ENCODE results near the gene GYS1.
"Not testable (repeated sequence)": the region's sequence is repeated elsewhere in the genome, so short reads cannot be mapped to it uniquely, and the experiment has no call there.

The GYS1 gene

DNA sequence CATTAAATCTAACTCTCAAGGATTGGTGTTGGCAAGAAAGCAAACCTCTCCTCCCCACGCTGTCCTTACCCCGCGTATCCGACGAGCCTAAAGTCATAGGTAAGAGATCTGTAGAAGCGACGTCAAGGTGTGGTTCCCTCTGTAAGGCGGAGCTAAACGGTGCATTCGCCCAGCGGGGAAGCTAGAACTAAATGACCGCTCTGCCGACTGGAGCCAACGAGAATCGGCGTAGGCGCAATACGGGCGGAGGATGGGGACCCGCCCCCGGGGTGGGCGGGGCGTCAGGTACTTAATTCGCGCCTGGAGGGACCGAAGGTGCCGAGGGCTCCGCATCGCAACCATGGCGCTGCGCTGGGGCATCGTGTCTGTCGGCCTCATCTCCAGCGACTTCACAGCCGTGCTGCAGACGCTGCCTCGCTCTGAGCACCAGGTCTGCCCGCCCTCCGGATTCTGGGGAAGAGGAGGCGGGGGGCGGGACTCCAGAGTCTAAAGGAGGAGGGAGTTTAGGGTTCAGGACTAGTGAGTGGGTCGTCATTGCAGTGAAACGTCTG is 59.7 kb downstream of the GYS1 start, which contains the start of gene DHDH:
Gene DHDH, plus strand, starts transcription at position 318 of the 551 bp plus-strand sequence. Its CDS starts 23 bp downstream, at position 341.
- DNase-seq = peak; percentile 75 to 76

DNA sequence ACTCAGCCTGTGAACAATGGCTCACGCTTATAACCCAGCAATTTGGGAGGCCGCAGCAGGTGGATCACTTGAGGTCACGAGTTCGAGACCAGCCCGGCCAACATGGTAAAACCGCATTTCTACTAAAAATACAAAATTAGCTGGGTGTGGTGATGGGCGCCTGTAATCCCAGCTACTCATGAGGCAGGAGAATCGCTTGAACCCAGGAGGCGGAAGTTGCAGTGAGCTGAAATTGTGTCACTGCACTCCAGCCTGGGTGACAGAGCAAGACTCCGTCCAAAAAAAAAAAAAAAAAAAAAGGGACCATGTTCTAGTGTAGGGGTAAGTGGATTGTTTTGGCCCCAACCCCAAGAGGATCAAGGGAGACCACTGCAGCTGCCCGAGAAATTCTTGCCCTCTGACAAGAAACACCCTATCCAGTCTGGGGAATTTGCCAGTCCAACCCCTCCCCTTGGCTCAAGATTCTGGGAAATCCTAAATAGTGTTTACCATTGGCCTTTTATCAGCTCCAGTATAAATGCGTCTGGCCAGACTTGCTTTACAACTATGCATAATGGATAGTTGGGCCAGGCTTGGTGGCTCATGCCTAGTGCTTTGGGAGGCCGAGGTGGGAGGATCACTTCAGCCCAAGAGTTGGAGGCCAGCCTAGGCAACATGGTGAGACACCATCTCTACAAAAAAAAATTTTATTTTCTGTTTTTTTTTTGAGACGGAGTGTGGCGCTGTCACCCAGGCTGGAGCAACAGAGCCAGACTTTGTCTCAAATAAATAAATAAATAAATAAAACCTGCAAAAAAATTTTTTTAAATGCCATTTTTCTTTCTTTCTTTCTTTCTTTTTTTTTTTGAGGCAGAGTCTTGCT is 64.7 kb downstream of the GYS1 start:
- DNase-seq = no peak

DNA sequence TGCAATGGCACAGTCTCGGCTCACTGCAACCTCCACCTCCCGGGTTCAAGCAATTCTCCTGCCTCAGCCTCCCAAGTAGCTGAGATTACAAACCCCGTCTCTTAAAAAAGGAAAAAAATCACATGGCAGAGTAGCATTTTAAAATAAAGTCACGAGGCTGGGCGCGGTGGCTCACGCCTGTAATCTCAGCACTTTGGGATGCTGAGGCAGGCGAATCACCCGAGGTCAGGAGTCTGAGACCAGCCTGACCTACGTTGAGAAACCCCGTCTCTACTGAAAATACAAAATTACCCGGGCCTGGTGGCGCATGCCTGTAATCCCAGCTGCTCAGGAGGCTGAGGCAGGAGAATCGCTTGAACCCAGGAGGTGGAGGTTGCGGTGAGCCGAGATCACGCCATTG is 65.4 kb downstream of the GYS1 start:
- not testable (repeated sequence) for DNase-seq

DNA sequence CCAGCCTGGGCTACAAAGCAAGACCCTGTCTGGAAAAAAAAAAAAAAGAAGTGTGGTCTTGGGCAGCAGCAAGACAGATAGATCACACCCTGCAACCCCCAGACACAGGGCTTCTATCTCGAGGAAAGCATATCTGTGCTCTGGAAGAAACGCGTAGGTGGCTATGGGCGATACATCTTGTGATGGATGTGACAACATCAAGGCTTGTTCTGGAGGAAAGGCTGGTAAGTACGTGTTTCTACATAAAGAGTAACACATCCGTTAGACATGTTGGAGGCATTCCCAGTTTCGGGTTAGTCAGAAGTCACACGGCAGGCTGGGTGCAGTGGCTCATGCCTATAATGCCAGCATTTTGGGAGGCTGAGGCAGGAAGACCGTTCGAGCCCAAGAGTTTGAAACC is 66.2 kb downstream of the GYS1 start:
- DNase-seq = no peak

DNA sequence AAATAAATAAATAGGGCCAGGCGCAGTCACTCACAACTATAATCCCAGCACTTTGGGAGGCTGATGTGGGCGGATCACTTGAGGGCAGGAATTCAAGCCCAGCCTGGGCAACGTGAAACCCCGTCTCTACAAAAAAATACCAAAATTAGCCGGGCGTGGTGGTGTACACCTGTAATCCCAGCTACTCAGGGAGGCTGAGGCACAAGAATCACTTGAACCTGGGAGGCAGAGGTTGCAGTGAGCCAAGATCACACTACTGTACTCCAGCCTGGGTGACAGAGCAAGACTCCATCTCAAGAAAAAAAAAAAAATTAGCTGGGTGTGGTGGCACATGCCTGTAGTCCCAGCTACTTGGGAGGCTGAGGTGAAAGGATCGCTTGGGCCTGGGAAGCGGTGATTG is 67.2 kb downstream of the GYS1 start:
- DNase-seq = not testable (repeated sequence)

DNA sequence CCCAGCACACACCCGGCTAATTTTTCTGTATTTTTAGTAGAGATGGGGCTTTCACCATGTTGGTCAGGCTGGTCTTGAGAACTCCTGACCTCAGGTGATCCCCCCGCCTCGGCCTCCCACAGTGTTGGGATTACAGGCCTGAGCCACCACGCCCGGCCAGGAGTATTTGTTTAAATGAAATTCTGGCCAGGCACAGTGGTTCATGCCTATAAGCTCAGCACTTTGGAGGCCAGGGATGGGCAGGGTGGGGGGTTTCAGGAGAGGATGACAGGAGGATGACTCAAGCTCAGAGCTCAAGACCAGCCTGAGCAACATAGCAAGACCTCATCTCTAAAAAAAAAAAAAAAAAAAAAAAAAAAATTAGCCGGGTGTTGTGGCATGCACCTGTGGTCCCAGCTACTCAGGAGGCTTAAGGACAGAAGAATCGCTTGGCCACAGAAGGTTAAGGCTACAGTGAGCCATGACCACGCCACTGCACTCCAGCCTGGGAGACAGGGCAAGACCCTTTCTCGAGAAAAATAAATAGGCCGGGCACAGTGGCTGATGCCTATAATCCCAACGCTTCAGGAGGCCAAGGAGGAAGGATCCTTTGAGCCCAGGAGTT is 67.8 kb downstream of the GYS1 start:
- no peak for DNase-seq

DNA sequence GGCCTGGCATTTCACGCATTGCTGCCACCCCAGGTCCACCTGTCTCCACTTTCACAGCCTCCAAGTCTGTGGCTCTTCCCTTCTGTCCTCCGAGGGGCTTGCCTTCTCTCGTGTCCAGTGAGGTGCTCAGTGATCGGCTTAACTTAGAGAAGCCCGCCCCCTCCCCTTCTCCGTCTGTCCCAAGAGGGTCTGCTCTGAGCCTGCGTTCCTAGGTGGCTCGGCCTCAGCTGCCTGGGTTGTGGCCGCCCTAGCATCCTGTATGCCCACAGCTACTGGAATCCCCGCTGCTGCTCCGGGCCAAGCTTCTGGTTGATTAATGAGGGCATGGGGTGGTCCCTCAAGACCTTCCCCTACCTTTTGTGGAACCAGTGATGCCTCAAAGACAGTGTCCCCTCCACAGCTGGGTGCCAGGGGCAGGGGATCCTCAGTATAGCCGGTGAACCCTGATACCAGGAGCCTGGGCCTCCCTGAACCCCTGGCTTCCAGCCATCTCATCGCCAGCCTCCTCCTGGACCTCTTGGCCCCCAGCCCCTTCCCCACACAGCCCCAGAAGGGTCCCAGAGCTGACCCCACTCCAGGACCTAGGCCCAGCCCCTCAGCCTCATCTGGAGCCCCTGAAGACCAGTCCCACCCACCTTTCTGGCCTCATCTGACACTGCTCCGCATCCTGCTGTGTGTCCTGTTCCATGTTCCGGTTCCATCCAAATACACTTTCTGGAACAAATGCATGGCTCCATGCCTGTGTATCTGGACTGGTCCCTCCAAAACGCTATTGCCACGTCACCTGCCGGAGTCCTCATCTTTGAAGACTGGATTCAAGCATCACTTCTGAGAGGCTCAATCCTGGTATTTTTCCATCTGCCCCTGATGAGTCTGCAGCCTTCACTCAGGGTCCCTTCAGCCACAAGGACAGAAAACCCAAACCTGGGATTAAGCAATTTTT is 70.3 kb downstream of the GYS1 start:
- no peak for DNase-seq

DNA sequence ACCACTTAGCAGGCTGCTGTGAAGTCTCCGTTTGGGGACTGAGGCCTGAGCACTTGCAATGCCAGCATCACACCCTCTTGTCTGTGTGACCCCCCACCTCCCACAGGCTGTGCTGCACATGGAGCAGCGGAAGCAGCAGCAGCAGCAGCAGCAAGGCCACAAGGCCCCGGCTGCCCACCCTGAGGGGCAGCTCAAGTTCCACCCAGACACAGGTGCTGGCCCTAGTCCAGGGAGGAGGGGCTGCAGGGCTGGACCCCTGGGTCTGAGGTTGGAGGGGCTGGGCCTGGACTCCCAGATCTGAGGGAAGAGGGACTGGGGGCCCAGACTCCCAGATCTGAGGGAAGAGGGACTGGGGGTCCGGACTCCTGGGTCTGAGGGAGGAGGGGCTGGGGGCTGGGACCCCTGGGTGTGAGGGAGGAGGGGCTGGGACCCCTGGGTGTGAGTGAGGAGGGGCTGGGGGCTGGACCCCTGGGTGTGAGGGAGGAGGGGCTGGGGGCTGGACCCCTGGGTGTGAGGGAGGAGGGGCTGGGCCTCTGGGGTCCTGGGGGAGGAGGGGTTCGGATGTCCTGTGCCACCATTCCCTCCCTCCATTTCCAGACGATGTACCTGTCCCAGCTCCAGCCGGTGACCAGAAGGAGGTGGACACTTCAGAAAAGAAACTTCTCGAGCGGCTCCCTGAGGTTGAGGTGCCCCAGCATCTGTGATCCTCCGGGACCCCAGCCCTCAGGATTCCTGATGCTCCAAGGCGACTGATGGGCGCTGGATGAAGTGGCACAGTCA is 71.2 kb downstream of the GYS1 start:
- no peak for DNase-seq

DNA sequence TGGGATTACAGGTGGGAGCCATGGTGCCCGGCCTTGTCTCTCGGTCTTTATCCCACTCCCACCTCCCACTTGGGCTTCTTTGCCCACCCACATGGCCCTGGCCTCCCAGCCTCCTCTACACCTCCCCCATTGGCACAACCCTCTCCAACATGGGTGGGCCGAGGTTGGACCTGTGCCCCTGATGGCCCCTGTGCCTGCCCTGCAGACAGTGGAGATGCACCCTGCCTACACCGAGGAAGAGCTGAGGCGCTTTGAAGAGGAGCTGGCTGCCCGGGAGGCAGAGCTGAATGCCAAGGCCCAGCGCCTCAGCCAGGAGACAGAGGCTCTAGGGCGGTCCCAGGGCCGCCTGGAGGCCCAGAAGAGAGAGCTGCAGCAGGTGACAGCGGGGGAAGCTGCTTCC is 72.2 kb downstream of the GYS1 start:
- DNase-seq = no peak

DNA sequence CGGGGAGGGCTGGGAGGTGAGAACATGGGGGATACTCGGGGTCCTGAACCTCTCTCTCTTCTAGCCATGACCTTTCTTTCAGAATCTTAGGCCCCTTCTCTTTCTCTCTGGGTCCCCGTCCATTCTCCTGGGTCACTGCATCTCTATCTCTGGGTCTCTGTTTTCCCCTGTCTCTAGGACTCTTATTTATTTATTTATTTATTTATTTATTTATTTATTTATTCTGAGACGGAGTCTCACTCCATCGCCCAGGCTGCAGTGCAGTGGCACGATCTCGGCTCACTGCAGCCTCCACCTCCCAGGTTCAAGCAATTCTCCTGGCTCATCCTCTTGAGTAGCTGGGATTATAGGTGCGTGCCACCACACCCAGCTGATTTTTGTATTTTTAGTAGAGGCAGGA is 73.8 kb downstream of the GYS1 start:
- DNase-seq = not testable (repeated sequence)

DNA sequence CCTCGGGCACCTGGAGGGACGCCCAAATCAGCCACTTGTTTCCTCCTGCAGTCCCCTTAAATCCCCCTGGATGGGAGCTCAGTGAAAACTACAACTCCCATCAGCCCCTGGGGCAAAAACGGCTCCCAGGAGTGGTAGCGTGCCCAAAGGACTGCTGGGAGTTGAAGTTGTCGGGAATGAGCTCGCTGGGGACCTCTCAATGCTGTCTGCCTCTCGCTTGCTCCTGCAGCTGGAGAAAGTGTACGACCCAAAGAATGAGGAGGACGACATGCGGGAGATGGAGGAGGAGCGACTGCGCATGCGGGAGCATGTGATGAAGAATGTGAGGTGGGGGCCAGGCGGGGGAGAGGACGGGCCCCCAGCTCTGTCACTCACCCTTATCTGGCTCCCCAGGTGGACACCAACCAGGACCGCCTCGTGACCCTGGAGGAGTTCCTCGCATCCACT is 74.3 kb downstream of the GYS1 start:
- DNase-seq = no peak

All from activated CD4-positive, alpha-beta T cell treated with anti-CD3 and anti-CD28 coated beads, Interleukin-2, amount 50 U/mL, for 4 hours (primary cell).